Inferior parietal cortex (tissue), 1 donor: ENCODE data around the gene ISX.
A peak's percentile ranks its signal among the peaks of the same experiment; 100 is the strongest.
"Not testable (repeated sequence)": the region's sequence is repeated elsewhere in the genome, so short reads cannot be mapped to it uniquely, and the experiment has no call there.

Source experiments
- DNase-seq: peaks from one replicate; pipeline ENCODE4 v3.0.0-alpha.2; 2016; ENCODE audit errors: extremely low spot score

The ISX gene

GRCh38 chr22:35065796-35066218 lies at the start of gene ISX:
ISX (plus strand) TSS chr22:35066158; CDS start chr22:35067088, 930 bp downstream.
- DNase-seq = no peak

GRCh38 chr22:35016909-35017308 lies 49.0 kb upstream of the ISX start:
- DNase-seq = no peak

GRCh38 chr22:35018995-35019394 lies 47.0 kb upstream of the ISX start:
- DNase-seq = no peak

GRCh38 chr22:35020517-35020916 lies 45.4 kb upstream of the ISX start:
- DNase-seq = no peak

- no peak for DNase-seq
Observed at GRCh38 chr22:35021161-35021560, 44.8 kb upstream of the ISX start.

- no peak for DNase-seq
Observed at GRCh38 chr22:35022291-35022690, 43.7 kb upstream of the ISX start.

GRCh38 chr22:35023692-35024363 lies 42.1 kb upstream of the ISX start:
- peak; percentile 75 for DNase-seq

GRCh38 chr22:35024364-35024692 lies 41.6 kb upstream of the ISX start:
- DNase-seq = no peak

GRCh38 chr22:35030112-35030511 lies 35.8 kb upstream of the ISX start:
- DNase-seq = not testable (repeated sequence)

- DNase-seq = no peak
Observed at GRCh38 chr22:35032571-35032970, 33.4 kb upstream of the ISX start.

GRCh38 chr22:35033635-35034296 lies 32.2 kb upstream of the ISX start:
- DNase-seq = no peak

- DNase-seq = no peak
Observed at GRCh38 chr22:35034963-35035362, 31.0 kb upstream of the ISX start.

- DNase-seq = peak; percentile 27
Observed at GRCh38 chr22:35037089-35037488, 28.9 kb upstream of the ISX start.

- DNase-seq = no peak
Observed at GRCh38 chr22:35039625-35040024, 26.3 kb upstream of the ISX start.

- no peak for DNase-seq
Observed at GRCh38 chr22:35043252-35043933, 22.6 kb upstream of the ISX start.

GRCh38 chr22:35043934-35044319 lies 22.0 kb upstream of the ISX start:
- no peak for DNase-seq

- DNase-seq = no peak
Observed at GRCh38 chr22:35044607-35045390, 21.2 kb upstream of the ISX start.

- DNase-seq = no peak
Observed at GRCh38 chr22:35045451-35045850, 20.5 kb upstream of the ISX start.

GRCh38 chr22:35046744-35047462 lies 19.1 kb upstream of the ISX start:
- DNase-seq = no peak

- not testable (repeated sequence) for DNase-seq
Observed at GRCh38 chr22:35050038-35050437, 15.9 kb upstream of the ISX start.

GRCh38 chr22:35051013-35051535 lies 14.9 kb upstream of the ISX start:
- DNase-seq = no peak
